ENCODE measurements around the gene DLGAP1.

Gene DLGAP1

DNA sequence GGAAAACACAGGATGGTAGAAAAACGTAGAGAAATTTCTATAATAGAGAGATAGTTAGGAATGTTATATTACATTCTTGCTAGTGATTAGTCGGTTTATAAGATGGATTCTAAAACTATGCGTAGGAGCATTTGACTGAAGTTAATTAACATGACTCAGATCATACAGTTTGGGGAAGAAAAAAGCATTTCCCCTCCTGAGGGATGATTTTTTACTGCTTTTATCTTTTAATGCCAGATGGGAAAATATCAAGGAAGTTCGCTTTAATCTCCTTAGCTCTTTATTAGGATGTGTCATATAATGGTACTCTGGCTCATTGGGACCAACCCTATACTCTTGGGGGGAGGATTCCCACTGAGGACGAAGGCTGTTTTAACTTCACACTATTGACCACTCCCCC is 503.1 kb downstream of the DLGAP1 start:
- DNase-seq (ENCODE audit: low spot score) (no peak), FAIRE-seq (no peak)

DNA sequence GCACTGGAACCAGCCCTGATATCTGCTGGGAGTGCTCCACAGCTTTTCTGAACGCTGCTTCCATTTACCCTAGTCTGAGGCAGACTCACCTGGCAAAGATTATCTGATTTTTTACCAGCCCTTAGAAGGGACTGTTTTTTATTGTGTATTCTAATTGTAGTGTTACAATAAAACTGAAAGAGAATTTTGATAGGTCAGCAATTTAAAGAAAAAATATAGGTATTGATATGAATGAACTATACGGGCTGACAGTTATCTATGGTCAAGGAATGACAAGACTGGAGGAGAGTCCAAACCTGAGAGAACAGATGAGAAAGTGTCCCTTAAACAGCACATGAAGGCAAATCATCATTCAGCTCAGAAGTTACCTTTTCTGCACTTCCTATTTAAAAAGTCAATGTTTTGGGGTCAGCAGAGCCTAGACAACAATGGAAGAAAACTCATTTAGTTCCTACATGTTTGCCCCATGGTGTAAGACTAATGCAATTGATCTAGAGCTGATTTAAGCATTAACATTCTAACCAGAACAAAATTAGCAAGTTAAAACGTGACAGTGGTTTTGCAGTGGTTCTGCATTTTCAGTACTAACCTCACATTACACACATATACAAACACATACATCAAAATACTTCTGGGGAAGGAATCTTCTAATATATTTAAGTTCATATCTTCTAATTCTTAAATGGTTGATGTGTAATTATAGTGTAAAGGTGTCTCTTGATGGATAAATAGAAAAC is 504.3 kb downstream of the DLGAP1 start:
- FAIRE-seq = no peak

DNA sequence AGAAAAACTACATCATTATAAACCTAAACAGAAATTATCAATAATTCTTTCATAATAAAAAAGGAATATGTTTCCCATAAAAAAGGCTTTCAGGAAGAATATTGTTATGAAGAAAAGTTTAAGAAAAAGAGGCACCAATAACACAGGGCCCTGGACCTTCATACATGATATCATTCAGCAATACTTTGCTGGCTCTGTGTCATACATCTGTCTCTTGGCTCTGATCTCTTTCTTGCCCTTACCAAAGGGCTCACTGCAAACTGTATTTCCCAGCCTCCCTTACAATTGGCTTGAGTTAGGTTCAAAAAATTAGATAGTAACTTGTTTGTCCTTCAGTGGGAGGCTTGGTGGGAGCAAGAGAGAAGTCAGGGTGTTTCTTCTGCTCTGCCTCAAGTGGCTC is 506.1 kb downstream of the DLGAP1 start:
- DNase-seq (ENCODE audit: low spot score) = no peak
- FAIRE-seq = no peak

More for the DNA sequence above, 504.3 kb downstream of the DLGAP1 start:
- no peak for DNase-seq (ENCODE audit: low spot score)

DNA sequence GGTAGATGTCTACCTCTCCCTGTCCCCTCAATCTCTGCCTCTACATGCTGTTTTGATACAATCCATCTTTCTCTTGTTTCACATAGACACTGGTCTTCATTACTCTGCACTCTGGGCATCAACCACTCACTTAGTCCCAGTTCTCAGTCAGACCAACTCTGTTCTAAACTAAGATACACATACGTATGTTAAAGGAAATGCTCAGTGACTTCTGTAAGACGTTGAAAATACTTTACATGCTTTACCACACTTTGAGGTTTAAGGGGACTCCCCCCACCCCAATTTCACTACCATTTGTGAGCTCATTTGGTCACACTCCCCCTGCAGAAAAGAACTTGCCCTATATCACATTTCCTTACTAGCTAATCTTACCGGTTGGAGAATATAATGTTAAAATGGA is 507.7 kb downstream of the DLGAP1 start:
- DNase-seq (ENCODE audit: low spot score) (no peak), FAIRE-seq (no peak)

DNA sequence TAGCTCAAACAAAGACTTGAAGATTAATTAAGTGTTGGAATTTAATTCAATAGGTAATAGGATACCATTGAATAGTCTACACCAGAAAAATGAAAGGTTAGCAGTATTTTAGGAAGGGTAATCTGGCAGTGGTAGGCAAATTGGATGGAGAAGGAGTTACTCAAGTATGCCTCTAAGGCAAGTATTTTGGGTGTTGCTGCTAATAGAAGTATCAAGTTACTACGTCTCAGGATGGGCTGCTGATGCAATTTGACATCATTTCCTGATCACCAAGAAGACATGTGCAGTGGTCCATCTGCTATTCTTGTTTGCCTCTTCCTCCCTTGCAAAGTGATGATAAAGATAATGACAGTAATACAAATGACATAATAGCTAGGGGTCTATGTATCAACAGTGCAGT is 519.8 kb downstream of the DLGAP1 start:
- DNase-seq (ENCODE audit: low spot score) (no peak), FAIRE-seq (no peak)

DNA sequence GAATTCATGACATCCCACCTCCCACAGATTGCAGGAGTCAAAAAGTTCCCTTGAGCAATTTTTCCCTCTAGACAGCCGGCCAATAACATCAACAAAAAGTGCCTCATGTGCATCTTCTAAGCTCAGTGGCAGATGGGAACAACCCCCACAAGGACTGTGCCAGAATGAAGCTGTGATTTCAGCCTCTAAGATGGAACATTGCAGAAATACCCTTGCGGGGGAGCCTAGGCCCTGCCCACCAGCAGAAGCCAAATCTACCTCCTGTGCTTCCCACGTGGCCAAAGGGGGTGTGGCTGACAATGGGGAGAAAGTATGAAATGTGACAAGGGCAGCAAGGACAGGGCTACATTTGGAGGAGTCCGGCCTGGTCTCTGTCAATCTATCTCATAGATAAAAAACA is 522.8 kb downstream of the DLGAP1 start:
- FAIRE-seq (no peak), DNase-seq (ENCODE audit: low spot score) (no peak)

DNA sequence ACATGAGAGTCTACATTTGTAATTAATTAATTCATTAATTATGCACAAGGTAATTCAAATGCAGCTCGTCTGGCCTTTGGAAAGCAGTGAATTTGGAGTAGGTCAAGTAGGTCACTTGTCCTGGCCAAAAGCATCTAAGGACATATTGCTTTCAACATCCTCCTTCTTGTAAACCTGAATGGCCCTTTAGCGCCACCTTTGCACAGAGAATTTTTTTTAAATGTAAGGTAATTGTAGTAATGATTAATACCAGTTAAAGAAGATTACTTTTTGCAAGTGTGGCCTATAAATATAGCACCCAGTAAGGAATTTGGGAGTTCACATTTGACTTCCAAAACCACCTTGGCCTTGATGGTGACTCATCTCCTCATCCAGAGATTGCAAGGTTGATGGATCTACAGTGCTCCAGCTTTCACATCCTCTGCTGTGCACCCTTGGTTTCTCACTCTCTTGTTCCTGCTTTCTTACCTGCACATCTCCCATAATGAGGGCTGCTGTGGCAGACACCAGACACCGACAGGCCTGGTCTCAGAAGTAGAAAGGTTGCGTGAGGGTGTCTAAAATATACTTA is 523.5 kb downstream of the DLGAP1 start:
- FAIRE-seq (no peak), DNase-seq (ENCODE audit: low spot score) (no peak)

DNA sequence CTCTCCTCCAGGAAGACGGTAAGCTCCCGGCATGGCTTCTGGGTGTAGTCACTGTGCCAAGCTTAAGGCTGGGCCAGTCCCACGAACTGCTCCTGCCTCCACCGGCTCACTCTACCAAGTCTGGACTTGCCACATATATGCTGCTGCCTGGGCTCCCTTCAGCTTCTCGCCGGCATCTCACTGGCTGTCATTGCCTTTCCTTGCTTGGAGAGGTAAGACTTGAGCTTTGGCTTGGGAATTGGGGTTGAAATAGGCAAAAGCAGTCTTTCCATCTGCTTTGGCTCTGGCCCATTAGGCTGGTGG is 524.1 kb downstream of the DLGAP1 start:
- FAIRE-seq = no peak

DNA sequence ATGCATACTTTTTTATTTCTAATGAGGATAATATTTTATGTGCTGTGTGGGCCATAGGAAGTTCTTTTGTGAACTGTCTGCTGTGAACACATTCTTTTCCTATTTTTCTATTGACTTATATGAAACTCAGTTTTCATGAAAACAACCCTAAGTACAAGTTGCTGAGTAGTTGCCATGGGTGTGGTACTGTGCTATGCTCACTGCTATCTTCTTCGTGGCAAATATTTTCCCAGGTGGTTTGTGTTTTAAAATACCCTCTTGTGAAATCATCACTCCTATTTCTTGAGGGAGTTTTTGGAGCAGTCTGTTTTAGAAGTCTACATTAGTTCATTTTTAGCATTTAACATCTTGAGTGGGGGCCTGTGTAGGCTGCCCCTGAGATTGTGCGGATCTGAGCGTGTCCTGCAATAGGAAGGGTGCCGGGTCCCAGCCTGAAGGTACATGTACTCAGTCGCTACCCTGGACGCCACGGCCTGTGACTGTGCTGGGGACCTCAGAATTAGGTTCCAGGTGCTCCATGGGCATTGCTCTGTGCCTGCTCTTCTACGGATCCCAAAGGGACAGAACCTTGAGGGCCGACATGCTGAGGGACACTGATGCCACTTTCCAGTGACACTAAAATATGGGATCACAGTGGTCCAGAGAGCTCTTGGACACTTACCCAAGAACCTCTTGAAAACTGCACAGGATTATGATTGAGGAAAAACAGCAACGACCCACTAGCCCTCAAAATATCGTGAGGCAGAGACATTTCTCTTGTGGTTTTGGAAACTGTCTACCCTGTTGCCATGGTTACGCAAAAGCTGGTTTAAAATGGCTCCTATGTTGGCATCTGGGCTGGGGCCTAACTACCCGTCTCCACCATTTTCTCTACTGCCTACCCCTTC is 524.7 kb downstream of the DLGAP1 start:
- FAIRE-seq (no peak), DNase-seq (ENCODE audit: low spot score) (no peak)

More for the DNA sequence above, 524.1 kb downstream of the DLGAP1 start:
- no peak for DNase-seq (ENCODE audit: low spot score)

DNA sequence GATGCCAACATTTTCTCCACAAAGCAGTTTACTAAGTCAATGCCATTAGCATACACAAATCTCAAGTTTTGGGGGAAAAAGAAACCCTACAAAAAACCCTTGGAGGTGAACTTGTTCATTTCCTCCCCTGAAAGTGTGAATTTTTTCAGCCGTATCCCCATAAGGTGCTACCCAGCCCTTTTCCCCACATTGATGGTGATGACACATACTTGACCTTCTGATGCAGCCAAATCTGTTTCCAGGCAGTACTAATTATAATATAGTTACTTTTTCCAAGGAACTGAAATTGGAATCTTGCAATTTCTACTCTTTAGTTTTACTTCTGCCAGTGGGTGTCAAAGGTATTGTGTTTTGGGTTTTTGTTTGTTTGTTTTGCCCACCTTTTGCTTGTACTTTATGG is 530.7 kb downstream of the DLGAP1 start:
- FAIRE-seq = no peak
- DNase-seq (ENCODE audit: low spot score) = no peak

DNA sequence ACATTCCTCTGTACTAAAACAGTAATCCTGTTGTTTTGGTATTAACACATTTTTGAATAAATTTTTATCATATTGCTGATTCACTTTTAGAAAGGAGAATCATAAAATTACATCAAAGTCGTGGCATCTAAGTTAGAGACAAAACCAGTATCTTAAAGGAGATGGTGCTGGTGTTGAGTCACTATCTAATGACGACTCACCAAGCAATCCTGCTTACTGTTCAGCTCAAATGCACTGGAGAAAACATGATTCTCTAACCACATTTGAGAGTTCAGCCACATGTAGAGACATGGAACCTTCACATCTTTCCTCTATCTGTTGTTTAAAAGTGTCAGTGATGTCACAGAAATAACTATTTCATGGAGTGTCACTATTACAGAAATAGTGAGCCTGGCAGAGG is 531.4 kb downstream of the DLGAP1 start:
- FAIRE-seq (peak; percentile 68), DNase-seq (ENCODE audit: low spot score) (peak; percentile 57)

DNA sequence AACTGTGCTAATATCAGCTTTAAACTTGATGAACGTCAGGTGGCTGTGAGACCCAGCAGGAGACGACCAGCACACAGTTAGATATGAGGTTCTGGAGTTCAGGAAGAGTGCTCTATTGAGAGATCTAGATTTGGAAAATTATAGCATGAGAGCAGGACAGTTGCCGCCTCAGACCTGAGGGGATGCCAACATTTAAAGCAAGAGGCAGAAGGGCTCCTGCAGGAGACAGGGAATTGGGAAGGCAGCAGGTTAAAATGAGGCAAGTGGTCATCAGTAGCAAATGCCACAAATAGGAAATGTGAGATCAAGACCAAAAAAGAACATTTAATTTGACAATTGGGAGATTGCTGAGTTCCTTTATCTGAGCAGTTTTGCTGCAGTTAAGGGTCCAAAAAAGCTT is 533.3 kb downstream of the DLGAP1 start:
- DNase-seq (ENCODE audit: low spot score) = no peak
- no peak for FAIRE-seq

DNA sequence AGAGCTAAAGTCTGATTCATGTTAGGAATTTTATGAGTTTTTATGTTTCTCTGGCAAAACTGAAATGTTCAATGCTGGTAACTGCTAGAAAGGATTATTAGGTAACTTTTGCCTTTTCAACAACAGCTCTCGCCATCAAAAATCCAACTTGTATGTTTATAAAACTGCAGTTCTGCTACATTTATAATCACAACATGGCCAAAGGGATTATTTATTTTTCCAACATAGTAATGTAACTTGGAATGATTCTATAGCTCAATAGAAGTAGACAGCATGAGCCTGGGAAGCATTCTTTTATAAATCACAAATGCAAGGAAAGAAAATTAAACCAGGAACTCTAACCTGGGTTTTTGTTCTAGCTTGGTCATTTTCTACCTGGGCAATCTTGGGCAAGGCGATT is 534.3 kb downstream of the DLGAP1 start:
- FAIRE-seq (no peak), DNase-seq (ENCODE audit: low spot score) (no peak)

DNA sequence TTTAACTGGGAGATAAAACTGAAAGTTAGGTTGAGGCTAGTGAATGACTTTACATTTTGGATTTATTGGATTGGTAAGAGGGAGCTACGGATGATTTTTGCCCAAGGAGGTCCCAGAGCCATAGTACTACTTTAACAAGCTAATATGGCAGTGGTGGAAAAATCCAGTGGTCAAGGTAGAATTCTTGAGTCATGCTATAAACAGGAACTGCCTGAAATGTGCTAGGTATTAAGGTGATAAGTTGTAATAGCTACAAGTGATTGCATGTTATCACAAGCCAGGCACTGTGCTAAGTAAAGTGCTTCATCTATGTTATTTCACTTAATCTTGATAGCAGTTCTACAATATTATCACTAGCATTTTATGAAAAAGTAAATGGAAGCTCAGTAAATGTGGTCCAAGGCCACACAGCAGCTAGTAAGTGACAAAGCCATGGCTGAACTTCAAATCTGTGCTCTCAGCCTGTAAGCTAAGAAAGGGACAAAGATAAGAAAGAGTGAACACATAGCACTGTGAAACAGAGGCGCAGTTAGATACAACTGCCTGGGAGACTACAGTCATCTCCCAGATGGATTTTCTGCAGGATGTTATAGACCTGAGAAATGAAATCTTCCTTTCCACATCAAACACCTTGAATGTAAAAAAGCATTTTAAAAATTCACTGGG is 535.6 kb downstream of the DLGAP1 start:
- no peak for FAIRE-seq
- DNase-seq (ENCODE audit: low spot score) = no peak

DNA sequence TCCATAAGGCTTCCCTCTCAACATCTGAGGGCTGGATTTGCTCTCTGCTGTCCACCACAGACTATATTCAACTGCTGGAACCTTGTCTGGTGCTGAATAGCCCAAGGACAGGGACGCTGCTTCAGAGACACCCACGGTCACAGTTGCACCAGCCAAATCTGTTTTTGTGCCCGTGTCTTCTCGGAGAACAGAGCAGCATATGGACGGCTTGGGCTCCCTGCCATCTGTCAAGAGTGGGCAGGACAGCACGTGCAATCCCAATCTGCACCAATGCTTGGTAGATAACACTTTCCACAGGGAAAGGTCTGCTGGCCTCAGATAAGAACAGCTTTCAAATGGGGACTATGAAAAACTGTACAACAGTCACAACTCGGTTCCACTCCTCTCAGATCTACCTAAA is 539.0 kb downstream of the DLGAP1 start:
- FAIRE-seq = no peak

DNA sequence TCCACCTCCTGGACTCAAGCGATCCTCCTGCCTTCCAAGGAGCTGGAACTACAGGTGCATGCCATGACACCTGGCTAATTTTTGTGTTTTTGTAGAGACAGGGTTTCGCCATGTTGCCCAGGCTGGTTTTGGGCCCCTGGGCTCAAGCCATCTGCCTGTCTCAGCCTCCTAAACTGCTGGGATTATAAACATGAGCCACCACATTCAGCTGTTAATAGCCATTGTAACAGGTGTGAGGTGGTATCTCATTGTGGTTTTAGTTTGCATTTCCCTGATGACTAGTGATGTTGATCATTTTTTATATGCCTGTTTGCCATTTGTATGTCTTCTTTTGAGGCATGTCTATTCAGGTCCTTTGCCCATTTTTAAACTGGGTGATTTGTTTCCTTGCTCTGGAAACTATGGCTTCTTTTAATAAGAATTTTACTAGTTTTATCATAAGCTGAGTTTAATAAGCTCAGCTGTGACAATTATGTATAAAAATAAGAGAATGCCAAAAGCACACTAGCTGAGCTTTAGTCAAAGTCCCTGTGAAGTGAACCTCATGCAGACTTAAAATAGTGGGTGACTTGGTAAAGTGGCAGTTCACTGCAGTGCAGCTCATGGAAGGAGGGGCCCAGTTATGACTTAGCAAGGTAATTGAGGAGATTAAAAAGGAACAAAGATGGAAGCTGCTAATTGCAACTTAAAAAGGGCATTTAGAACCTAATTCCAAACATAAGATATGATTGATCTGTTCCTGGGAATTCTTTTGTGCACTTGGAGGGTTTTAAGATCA is 540.1 kb downstream of the DLGAP1 start:
- FAIRE-seq (no peak), DNase-seq (ENCODE audit: low spot score) (no peak)

More for the DNA sequence above, 539.0 kb downstream of the DLGAP1 start:
- DNase-seq (ENCODE audit: low spot score) = no peak

DNA sequence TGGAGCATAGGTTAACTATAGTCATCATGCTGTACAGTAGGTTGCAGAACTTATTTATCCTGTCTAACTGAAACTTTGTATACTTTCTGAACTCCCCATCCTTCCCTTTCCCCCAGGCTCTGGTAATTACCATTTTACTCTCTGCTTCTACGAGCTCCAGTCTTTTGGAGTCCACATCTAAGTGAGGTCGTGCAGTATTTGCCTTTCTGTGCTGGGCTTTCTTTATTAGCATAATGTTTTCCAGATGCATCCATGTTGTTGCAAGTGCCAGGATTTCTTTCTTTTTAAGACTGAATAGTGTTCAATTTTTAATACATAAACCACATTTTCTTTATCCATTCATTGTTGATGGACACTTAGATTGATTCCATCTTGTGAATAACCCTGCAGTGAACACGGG is 541.0 kb downstream of the DLGAP1 start:
- FAIRE-seq = no peak
- no peak for DNase-seq (ENCODE audit: low spot score)

DNA sequence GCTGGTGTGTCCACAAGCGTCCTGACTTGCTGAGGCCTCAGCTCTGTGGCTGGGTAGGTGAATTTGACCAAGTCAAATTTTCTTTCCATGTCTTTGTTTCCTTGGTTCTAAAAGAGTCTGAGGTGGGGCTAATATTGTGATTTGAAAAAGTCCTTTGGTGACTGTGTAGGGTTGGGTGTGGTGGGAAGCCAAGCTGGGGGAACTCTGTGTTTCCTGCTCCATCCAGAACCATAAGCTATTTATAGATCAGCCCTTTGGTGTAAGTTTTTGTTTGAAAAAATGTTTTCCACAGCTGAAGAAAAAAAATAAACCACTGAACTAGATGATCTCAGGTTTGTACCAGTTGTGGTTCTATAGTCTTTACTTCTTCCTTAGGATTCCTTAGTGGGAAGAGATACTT is 542.4 kb downstream of the DLGAP1 start:
- no peak for DNase-seq (ENCODE audit: low spot score)
- no peak for FAIRE-seq

DNA sequence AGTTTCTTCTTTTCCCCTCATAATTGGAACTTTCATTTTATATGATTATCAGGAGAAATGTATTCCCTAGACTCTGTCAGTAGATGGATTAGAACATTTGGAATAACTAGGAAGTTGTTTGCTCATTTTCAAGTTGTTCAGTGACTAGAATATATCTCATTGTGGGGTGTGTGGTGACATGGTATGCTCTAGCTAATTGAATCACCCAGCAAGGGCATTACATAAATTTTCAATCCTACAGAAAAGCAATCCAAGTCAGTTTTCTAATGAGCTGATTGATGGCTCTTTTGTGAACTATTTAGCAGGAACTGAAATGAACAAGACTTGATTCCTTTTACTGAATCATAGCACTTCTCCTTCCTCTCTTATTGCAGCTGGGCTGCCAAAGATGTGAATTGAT is 543.7 kb downstream of the DLGAP1 start:
- FAIRE-seq = no peak
- DNase-seq (ENCODE audit: low spot score) = no peak

DNA sequence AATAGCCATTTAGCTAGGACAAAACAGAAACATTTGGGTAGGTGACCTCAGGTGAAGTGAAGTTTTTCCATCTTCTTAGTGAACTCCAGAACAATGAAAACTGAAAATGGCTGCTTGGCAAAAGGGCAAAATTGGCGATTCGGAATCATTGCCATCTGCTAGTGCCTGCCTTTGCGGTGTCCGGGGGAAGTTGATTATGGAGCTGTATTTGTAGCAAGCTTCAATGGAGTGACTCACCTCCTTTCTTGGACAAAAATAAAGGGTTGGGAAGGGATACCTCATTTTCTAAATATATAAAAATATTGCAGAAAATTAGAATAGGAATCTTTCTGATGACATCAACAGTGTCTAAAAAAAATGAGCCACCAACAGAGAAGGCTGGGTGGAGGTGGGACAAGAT is 544.6 kb downstream of the DLGAP1 start:
- DNase-seq (ENCODE audit: low spot score) = no peak
- FAIRE-seq = no peak

DNA sequence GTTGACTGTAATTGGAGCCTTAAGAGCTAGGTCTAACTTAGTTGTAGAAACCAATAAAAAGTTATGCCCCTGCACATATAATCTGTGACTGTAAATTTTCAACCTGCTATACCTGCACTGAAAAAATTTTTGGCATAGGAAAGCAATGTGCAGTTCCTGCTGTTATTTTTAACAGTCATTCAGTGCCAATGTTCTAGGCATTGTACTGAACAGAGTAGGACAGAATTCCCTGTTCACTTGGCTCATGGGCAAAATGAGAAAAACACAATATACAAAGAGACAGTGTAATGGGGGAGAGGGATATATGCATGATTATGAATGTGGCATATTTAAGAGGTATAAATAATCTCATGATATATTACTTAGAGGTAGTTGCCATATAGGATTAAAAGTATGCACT is 547.2 kb downstream of the DLGAP1 start:
- no peak for FAIRE-seq

More for the DNA sequence above, 547.2 kb downstream of the DLGAP1 start:
- DNase-seq (ENCODE audit: low spot score) = no peak
